Activated CD8-positive, alpha-beta memory T cell treated with anti-CD3 and anti-CD28 coated beads, Interleukin-2, amount 50 U/mL, for 1 hour (primary cell): ENCODE measurements around the gene ATR.
"Not testable (repeated sequence)": the region's sequence is repeated elsewhere in the genome, so short reads cannot be mapped to it uniquely, and the experiment has no call there.

ENCODE experiments used
- DNase-seq: peaks from one replicate; pipeline ENCODE4 v3.0.0-alpha.2; 2020; ENCODE audit errors: extremely low read depth

The ATR gene

GRCh38 chr3:142447852-142448823 is 130.4 kb downstream of the ATR start, which contains the start of gene XRN1:
TSS of gene XRN1 (minus strand) at chr3:142448037. CDS start at chr3:142447944, 93 bp downstream.
- peak; percentile 69 for DNase-seq

GRCh38 chr3:142447301-142447851 is 131.2 kb downstream of the ATR start:
- peak; percentile 12 for DNase-seq

GRCh38 chr3:142445816-142446254 is 132.7 kb downstream of the ATR start:
- DNase-seq, result no peak

- DNase-seq, result no peak
Observed at GRCh38 chr3:142444343-142444742, 134.2 kb downstream of the ATR start.

- not testable (repeated sequence) for DNase-seq
Observed at GRCh38 chr3:142443060-142443459, 135.5 kb downstream of the ATR start.

GRCh38 chr3:142439499-142440220 is 138.9 kb downstream of the ATR start:
- DNase-seq, result not testable (repeated sequence)

- not testable (repeated sequence) for DNase-seq
Observed at GRCh38 chr3:142438096-142438495, 140.4 kb downstream of the ATR start.

- DNase-seq, result no peak
Observed at GRCh38 chr3:142436951-142437585, 141.5 kb downstream of the ATR start.

GRCh38 chr3:142434503-142434902 is 144.0 kb downstream of the ATR start:
- DNase-seq, result no peak

- no peak for DNase-seq
Observed at GRCh38 chr3:142433110-142433509, 145.4 kb downstream of the ATR start.

- DNase-seq, result no peak
Observed at GRCh38 chr3:142429582-142429981, 149.0 kb downstream of the ATR start.

- no peak for DNase-seq
Observed at GRCh38 chr3:142424754-142425153, 153.8 kb downstream of the ATR start.

- DNase-seq, result no peak
Observed at GRCh38 chr3:142418926-142419592, 159.5 kb downstream of the ATR start.

- no peak for DNase-seq
Observed at GRCh38 chr3:142417302-142417701, 161.2 kb downstream of the ATR start.

GRCh38 chr3:142400537-142400936 is 178.0 kb downstream of the ATR start:
- DNase-seq, result not testable (repeated sequence)
